ENCODE measurements around the gene CAMSAP3. TPM values are rescaled to one million over a fixed set of nuclear protein-coding genes. Genes with fewer than 3 reads are reported as not detected.

The CAMSAP3 gene
- total and polyA plus RNA-seq, 2 donors from 2014 or later: 18.5 to 19.3 TPM

DNA sequence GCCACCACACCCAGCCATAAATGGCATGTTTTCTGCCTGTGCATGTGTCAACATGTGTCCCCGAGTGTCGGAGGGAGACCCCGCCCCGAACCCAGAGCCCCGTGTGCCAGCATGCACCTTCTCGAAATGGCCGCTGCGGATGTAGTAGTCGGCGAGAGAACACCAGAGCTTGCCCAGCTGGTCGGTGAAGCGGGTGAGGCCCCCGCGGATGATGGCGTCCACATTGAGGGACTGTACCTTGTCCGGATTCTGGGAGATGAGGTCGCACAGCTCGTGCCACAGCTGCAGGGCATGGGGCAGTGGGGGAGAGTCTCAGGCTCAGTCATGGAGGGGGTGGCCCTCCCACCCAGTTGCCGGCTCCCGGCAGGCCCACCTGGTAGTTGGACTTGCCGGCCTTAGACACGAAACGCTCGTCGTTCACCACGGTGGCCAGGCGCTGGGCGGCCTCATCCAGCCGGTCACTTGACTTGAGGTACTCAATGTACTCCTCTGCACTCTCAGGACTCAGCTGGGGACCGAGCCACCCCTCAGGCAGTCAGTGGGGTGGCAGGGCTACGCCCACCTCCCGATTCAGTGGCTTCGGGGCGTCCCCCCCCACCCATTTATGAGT is 30.2 kb downstream of the CAMSAP3 start:
- FAIRE-seq: no peak
- Histone ChIP-seq H3K36me3 (ENCODE audit: control insufficient read depth in 2 of 3, insufficient read depth in 3 of 3, low read length in 3 of 3) (peaks cover 6 to 44% (median 18%) of the 10 kb centered on the region in 3 donors), H3K27ac (ENCODE audit: low read depth in 2 of 2, low read length in 2 of 2) (no peak overlapping the region), H3K4me1 (ENCODE audit: control insufficient read depth in 2 of 3, insufficient read depth in 2 of 3, low read depth in 1 of 3, low read length in 3 of 3) (peaks cover 0 to 21% (median 7%) of the 10 kb centered on the region in 3 donors), H3K27me3 (ENCODE audit: control insufficient read depth, insufficient read depth, low read length) (no peaks in the 10 kb centered on the region), H3K9ac (ENCODE audit: low read length in 3 of 3) (no peak overlapping the region), H3K4me3 (ENCODE audit: low read length in 3 of 3) (no peak overlapping the region), H3K9me3 (ENCODE audit: control insufficient read depth in 2 of 3, insufficient read depth in 1 of 3, low read length in 3 of 3) (no peaks in the 10 kb centered on the region)
- DNase-seq: no peak
- TF ChIP-seq, protein P1, sequence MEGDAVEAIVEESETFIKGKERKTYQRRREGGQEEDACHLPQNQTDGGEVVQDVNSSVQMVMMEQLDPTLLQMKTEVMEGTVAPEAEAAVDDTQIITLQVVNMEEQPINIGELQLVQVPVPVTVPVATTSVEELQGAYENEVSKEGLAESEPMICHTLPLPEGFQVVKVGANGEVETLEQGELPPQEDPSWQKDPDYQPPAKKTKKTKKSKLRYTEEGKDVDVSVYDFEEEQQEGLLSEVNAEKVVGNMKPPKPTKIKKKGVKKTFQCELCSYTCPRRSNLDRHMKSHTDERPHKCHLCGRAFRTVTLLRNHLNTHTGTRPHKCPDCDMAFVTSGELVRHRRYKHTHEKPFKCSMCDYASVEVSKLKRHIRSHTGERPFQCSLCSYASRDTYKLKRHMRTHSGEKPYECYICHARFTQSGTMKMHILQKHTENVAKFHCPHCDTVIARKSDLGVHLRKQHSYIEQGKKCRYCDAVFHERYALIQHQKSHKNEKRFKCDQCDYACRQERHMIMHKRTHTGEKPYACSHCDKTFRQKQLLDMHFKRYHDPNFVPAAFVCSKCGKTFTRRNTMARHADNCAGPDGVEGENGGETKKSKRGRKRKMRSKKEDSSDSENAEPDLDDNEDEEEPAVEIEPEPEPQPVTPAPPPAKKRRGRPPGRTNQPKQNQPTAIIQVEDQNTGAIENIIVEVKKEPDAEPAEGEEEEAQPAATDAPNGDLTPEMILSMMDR (IDR thresholded peaks at IDR 0.05; ENCODE audit: borderline replicate concordance, extremely low read depth, insufficient read depth): no peak
- intact Hi-C loops (cut with DNase I): no loop called here

DNA sequence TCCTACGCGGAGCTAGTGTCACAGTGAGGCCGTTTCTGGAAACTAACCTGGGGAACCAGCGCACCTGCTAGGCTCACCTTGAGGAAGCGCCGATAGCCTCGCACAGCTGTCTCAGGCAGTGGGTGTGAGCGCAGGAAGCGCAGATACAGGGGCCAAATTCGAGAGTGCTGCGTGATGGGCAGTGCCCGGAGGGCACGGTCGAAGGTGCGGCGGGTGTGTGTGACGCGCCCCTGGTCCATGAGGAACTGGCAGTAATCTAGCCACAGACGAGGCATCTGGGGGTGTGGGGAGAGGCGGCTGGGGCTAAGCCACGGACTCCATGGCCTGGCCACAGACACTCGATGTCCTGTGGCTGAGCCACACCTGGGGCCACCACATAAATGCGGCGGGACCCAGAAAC is 31.5 kb downstream of the CAMSAP3 start:
- TF ChIP-seq, protein P1 (IDR thresholded peaks at IDR 0.05; ENCODE audit: borderline replicate concordance, extremely low read depth, insufficient read depth): no peak
- Histone ChIP-seq H3K9me3 (ENCODE audit: control insufficient read depth in 2 of 3, insufficient read depth in 1 of 3, low read length in 3 of 3) (no peaks in the 10 kb centered on the region), H3K27ac (ENCODE audit: low read depth in 2 of 2, low read length in 2 of 2) (no peak overlapping the region), H3K9ac (ENCODE audit: low read length in 3 of 3) (no peak overlapping the region), H3K36me3 (ENCODE audit: control insufficient read depth in 2 of 3, insufficient read depth in 3 of 3, low read length in 3 of 3) (peaks cover 6 to 33% (median 10%) of the 10 kb centered on the region in 3 donors), H3K4me3 (ENCODE audit: low read length in 3 of 3) (no peak overlapping the region), H3K27me3 (ENCODE audit: control insufficient read depth, insufficient read depth, low read length) (no peaks in the 10 kb centered on the region), H3K4me1 (ENCODE audit: control insufficient read depth in 2 of 3, insufficient read depth in 2 of 3, low read depth in 1 of 3, low read length in 3 of 3) (peaks cover 0 to 21% (median 7%) of the 10 kb centered on the region in 3 donors)
- intact Hi-C loops (cut with DNase I): no loop called here
- DNase-seq (no peak), FAIRE-seq (no peak)

DNA sequence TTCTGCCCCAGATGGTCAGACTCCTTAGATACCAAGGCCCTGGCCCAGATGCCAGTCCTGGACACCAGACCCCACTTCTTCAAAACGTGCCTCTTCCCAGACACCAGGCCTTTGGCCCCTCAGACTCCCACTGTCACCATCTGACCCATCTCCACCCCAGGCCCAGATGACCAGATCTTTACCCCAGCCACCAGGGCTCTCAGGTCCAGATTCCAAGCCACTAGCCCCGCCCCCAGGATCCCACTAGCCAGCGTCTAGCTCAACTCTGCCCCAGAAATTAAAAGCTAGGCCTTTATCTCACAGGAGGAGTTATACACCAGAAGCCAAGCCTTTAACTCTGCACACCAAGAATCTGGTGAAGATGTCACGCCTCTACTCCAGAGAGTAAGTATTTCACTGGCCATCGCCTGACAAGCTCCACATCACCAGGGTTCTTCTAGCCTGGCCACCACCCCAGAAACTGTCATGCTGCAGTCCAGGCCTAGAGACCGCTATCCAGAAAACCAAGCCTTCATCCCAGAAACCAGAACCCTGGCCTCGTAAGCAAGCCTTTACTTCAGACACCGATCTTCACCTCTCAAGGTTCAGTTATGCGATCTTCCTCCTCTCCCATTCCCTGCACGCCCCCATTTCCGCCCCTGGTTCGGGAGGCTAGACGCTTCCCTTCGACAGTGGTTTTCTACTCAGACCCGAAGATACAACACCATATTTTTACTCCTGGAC is 33.1 kb downstream of the CAMSAP3 start:
- Histone ChIP-seq H3K4me3 (ENCODE audit: low read length in 3 of 3) (peak overlapping the region; percentile 91 to 99 (median 99)), H3K36me3 (ENCODE audit: control insufficient read depth in 2 of 3, insufficient read depth in 3 of 3, low read length in 3 of 3) (peaks cover 0 to 17% (median 3%) of the 10 kb centered on the region in 3 donors), H3K27me3 (ENCODE audit: control insufficient read depth, insufficient read depth, low read length) (no peaks in the 10 kb centered on the region), H3K9ac (ENCODE audit: low read length in 3 of 3) (peak overlapping the region; percentile 77 to 99 (median 93)), H3K9me3 (ENCODE audit: control insufficient read depth in 2 of 3, insufficient read depth in 1 of 3, low read length in 3 of 3) (no peaks in the 10 kb centered on the region), H3K27ac (ENCODE audit: low read depth in 2 of 2, low read length in 2 of 2) (peak overlapping the region; percentile 68), H3K4me1 (ENCODE audit: control insufficient read depth in 2 of 3, insufficient read depth in 2 of 3, low read depth in 1 of 3, low read length in 3 of 3) (peaks cover 0 to 21% (median 7%) of the 10 kb centered on the region in 3 donors)
- FAIRE-seq (no peak), DNase-seq (no peak)
- TF ChIP-seq, protein P1 (IDR thresholded peaks at IDR 0.05; ENCODE audit: borderline replicate concordance, extremely low read depth, insufficient read depth): no peak
- intact Hi-C loops (cut with DNase I): no loop called here
